Pancreas (tissue), 10 donors: ENCODE results near the gene GLG1. TPM values are rescaled to one million over a fixed set of nuclear protein-coding genes. Genes with fewer than 3 reads are reported as not detected.
"Not testable (repeated sequence)": the region's sequence is repeated elsewhere in the genome, so short reads cannot be mapped to it uniquely, and the experiment has no call there.

Experiments
- ATAC-seq, 4 donors: fragments of 200-7000 bp; cut with Tn5 transposase; one replicate each; pipeline versions ENCODE4 v1.8.0 to v1.9.1; 2020; ENCODE audit warnings: mild to moderate bottlenecking in 4 of 4, moderate library complexity in 4 of 4
- DNase-seq, 6 donors: peaks; one replicate each; pipeline ENCODE4 v3.0.0-alpha.2; 2020
- FAIRE-seq: peaks from 2 replicates; lab custom pipeline; 2012; peaks lifted over from hg19 to GRCh38; lab: Jason Lieb, UNC
- H3K27ac ChIP-seq, 4 donors: fragments of 200-600 bp; sonication (generic); 1 replicate in 3 of 4; 2 replicates in 1 of 4; pipeline versions ENCODE4 v1.5.0 to v1.8.0; 2020
- H3K27me3 ChIP-seq, 4 donors: fragments of 200-600 bp; one replicate each; pipeline ENCODE4 v1.8.0; 2021
- H3K36me3 ChIP-seq, 3 donors: fragments of 200-600 bp; sonication (generic) in 1 of 3; one replicate each; pipeline versions ENCODE4 v1.5.0 to v1.8.0; 2020 to 2021
- H3K4me1 ChIP-seq, 3 donors: fragments of 200-600 bp; one replicate each; pipeline ENCODE4 v1.8.0; 2021
- H3K4me3 ChIP-seq, 4 donors: fragments of 200-600 bp; sonication (generic) in 2 of 4; one replicate each; pipeline versions ENCODE4 v1.5.0 to v1.8.0; 2020 to 2021
- H3K9me3 ChIP-seq, 4 donors: fragments of 200-600 bp; one replicate each; pipeline ENCODE4 v1.8.0; 2021
- WGBS, 2 donors: extraction: QIAGEN DNeasy Blood & Tissue Kit; methylation state at CpG; one replicate each; pipeline ENCODE4 v1.1.7; 2013; 5-methylcytosine and 5-hydroxymethylcytosine counted together
- intact Hi-C, 3 donors: fragments of 100-400 bp; cut with DNase I; formaldehyde crosslinking; loops; one replicate each; pipeline versions ENCODE4 v1.11.1 to v1.14.2; 2022
- polyA plus RNA-seq, 2 donors: library from polyadenylated mRNA; stranded (reverse); fragments of 200-250 nt; gene quantifications; one replicate each; pipeline ENCODE4 v1.2.3, GENCODE V29; 2013
- total RNA-seq, 6 donors: library from RNA; stranded (reverse); fragmentation: NEBNext Ultra II Directional in 4 of 6; extraction: Animal tissue kit (Norgen Biotek cat#: 25700) in 4 of 6; gene quantifications; one replicate each; pipeline versions ENCODE4 v1.2.1 to v1.2.4, GENCODE V29; 2021 to 2023
- TF ChIP-seq, protein P1 (sequence below), 4 donors: fragments of 200-600 bp; sonication (generic) in 3 of 4; IDR thresholded peaks; one replicate each; pipeline versions ENCODE4 v1.5.0 to v1.8.0; 2021; ENCODE audit warnings: antibody characterized with exemption in 4 of 4
- donor health status: healthy with polysubstance abuse.
- donor health status: DM: no; HTN: no; CAD: no; lungs with moderate emphysema.
- donor health status: DM: no; HTN: no; CAD: no.
- donor health status: control.
- donor health status: control.
- donor health status: Bipolar disorder and iron deficiency.
- donor health status: DM: yes; HTN: yes; CAD: no.
- donor health status: DM: no; HTN: no; CAD: no.
- donor health status: DM: no; HTN: no; CAD: no.
- donor health status: DM: yes; HTN: yes; CAD: no.

Gene GLG1
- total and polyA plus RNA-seq, 8 donors = 30.6 to 93.2 (median 72.0) TPM

DNA sequence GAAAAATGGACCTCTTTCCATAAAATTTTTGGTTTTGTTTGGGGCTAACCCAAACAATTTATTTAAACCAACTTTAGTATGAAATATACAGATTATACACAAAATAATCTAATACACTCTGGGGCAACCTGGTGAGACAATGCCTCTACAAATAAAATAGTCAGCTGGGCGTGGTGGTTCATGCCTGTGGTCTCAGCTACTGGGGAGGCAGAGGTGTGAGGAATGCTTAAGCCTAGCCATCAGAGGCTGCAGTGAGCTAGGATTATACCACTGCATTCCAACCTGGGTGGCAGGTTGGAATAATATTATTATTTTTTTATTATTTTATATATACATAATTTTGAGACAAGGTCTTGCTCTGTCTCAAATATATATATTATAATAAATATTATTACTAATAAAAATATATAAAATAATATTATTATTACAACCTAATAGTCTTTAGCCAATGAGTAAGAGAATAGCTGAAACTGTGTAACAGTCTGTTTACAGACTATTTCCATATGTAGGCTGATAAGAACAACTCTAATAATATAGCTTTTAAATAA is 50.5 kb downstream of the GLG1 start:
- no peaks in the 10 kb centered on the region for H3K27me3 ChIP-seq
- H3K4me3 ChIP-seq = no peak overlapping the region
- intact Hi-C loops = no loop called here
- no peak for ATAC-seq
- no peaks in the 10 kb centered on the region for H3K9me3 ChIP-seq
- 94 to 100% methylated on average over 1 of the region's 1 CpG for WGBS, 2 donors
- H3K36me3 ChIP-seq = no peaks in the 10 kb centered on the region
- peaks cover 0 to 4% (median 0%) of the 10 kb centered on the region in 3 donors for H3K4me1 ChIP-seq
- FAIRE-seq = no peak
- TF ChIP-seq, protein P1, sequence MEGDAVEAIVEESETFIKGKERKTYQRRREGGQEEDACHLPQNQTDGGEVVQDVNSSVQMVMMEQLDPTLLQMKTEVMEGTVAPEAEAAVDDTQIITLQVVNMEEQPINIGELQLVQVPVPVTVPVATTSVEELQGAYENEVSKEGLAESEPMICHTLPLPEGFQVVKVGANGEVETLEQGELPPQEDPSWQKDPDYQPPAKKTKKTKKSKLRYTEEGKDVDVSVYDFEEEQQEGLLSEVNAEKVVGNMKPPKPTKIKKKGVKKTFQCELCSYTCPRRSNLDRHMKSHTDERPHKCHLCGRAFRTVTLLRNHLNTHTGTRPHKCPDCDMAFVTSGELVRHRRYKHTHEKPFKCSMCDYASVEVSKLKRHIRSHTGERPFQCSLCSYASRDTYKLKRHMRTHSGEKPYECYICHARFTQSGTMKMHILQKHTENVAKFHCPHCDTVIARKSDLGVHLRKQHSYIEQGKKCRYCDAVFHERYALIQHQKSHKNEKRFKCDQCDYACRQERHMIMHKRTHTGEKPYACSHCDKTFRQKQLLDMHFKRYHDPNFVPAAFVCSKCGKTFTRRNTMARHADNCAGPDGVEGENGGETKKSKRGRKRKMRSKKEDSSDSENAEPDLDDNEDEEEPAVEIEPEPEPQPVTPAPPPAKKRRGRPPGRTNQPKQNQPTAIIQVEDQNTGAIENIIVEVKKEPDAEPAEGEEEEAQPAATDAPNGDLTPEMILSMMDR (IDR thresholded peaks at IDR 0.05) = no peak
- DNase-seq = no peak
- H3K27ac ChIP-seq = no peak overlapping the region

DNA sequence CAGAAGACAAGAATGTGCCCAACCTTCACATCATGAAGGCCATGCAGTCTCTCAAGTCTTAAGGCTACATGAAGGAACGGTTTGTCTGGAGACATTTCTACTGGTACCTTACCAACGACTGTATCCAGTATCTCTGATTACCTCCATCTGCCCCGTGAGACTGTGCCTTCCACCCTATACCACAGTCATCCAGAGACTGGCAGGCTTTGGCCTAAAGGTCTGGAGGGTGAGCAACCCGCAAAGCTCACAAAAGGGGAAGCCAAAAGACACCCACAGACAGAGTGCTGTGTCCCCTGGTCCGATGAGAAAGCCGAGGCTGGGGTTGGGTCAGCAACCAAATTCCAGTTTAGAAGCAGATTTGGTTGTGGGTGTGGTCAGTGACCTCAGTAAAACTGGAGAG is 54.6 kb downstream of the GLG1 start:
- H3K27ac ChIP-seq, DNase-seq, intact Hi-C loops, H3K4me3 ChIP-seq, FAIRE-seq, H3K4me1 ChIP-seq, H3K36me3 ChIP-seq, H3K9me3 ChIP-seq, ATAC-seq, H3K27me3 ChIP-seq: not testable (repeated sequence)
- 91 to 100% methylated on average over 4 of the region's 6 CpGs for WGBS, 2 donors

DNA sequence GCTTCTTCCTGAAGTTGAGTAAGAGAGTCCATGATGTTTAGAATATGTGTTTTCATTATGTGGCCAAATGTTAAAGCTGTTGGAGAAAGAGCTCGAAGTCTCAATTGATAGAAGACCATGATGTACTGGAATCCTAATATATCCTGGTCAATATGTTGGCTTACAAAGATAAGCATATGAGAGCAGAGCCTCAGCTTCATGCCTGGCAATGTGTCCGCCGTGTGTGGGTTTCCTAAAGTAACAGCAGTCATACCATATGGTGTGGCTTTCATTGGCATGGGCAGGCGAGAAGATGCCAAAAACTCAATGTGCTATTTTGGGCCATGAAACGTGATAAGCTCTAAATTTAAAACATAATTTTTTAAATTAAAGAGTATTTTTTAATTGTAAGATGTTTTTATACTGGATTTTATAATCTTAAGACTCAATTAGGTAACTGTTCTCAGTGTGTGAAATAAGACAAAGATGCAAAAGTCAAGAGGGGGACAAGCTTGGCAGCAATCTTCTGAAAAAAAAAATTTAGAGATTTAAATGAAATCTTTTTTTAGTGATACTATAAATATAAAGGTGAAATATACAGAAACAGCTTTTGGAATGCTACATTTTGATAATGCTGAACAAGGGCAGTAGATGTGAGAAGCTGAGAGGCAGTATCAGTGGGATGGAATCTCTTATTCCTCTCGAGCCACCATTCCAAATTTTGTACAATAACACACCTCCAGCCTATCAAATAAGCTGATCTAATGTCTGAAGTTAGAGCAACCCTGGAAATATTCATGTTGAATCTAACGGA is 56.5 kb downstream of the GLG1 start:
- intact Hi-C loops, H3K9me3 ChIP-seq, H3K27me3 ChIP-seq, H3K27ac ChIP-seq, H3K4me1 ChIP-seq, DNase-seq, FAIRE-seq, H3K4me3 ChIP-seq, H3K36me3 ChIP-seq: not testable (repeated sequence)
- ATAC-seq = peak in 1 of 4 donors; percentile 51
- WGBS, 2 donors = 71 to 73% methylated on average over 7 of the region's 7 CpGs

GRCh38 chr16:74546112-74546511 is 60.8 kb downstream of the GLG1 start:
- WGBS, 2 donors = 96 to 100% methylated on average over 4 of the region's 4 CpGs
- H3K36me3 ChIP-seq, H3K9me3 ChIP-seq, FAIRE-seq, H3K4me3 ChIP-seq, DNase-seq, H3K4me1 ChIP-seq, H3K27me3 ChIP-seq, ATAC-seq, intact Hi-C loops, H3K27ac ChIP-seq: not testable (repeated sequence)

- H3K27ac ChIP-seq, H3K4me1 ChIP-seq, FAIRE-seq, DNase-seq, H3K4me3 ChIP-seq, H3K36me3 ChIP-seq, intact Hi-C loops, H3K9me3 ChIP-seq, H3K27me3 ChIP-seq: not testable (repeated sequence)
- WGBS, 2 donors = 87 to 90% methylated on average over 1 of the region's 3 CpGs
- ATAC-seq = peak in 3 of 4 donors; percentile 34 to 63 (median 61)
These were observed 63.9 kb downstream of the GLG1 start for GRCh38 chr16:74542911-74543578.

DNA sequence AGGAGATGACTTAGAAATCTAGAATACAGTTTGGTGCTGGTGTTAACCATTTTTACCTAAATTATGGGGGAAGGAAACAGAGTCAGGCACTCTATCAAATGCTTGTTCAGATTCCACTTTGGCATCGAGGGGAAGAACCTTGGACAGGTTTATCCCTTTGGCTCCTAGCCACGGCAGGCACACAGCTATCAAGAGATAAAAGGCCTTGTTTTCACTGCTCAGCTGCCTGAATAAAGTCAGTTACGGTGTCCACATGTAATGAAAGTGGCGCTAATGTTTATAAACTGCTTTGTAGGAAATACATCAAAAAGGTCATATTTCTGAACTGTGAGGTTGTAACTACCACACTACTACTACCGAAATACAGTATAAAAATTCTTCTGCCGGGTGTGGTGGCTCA is 66.3 kb downstream of the GLG1 start:
- ATAC-seq = peak in 3 of 4 donors; percentile 64 to 73 (median 69)
- intact Hi-C loops, H3K27me3 ChIP-seq, H3K4me1 ChIP-seq, H3K36me3 ChIP-seq, H3K27ac ChIP-seq, H3K9me3 ChIP-seq, H3K4me3 ChIP-seq, FAIRE-seq: not testable (repeated sequence)
- DNase-seq = peak in 1 of 6 donors; percentile 27
- WGBS, 2 donors = 10 to 20% methylated on average over 5 to 6 of the region's 6 CpGs

DNA sequence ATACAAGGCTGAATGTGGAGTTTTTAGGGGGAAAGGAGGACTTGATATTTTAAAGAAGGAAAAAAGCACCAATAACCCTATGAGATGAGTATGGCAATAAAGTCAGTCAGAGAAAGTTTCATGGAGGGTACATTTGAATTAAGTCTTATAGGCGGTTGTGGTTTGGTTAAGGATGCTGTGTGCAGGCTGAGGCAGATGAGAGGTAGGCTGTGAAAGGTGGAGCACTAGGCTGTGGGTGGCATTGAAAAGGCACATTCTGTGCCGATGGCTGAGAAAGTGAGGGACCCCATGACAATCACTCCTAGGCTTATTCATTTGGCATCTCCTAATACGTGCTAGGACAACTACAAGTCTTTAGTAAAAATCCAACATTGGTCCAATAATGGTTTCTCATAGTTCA is 68.1 kb downstream of the GLG1 start:
- H3K4me1 ChIP-seq, H3K36me3 ChIP-seq, FAIRE-seq, H3K27me3 ChIP-seq, DNase-seq, intact Hi-C loops, ATAC-seq, H3K9me3 ChIP-seq, H3K27ac ChIP-seq, H3K4me3 ChIP-seq: not testable (repeated sequence)
- 86 to 90% methylated on average over 1 of the region's 3 CpGs for WGBS, 2 donors

- DNase-seq, H3K36me3 ChIP-seq, H3K4me1 ChIP-seq, H3K9me3 ChIP-seq, H3K4me3 ChIP-seq, ATAC-seq, H3K27ac ChIP-seq, H3K27me3 ChIP-seq, intact Hi-C loops, FAIRE-seq: not testable (repeated sequence)
- 86 to 91% methylated on average over 1 of the region's 1 CpG for WGBS, 2 donors
These were observed 69.2 kb downstream of the GLG1 start for GRCh38 chr16:74537746-74538145.

GRCh38 chr16:74534650-74535049 is 72.3 kb downstream of the GLG1 start:
- H3K4me3 ChIP-seq, DNase-seq, H3K27me3 ChIP-seq, H3K4me1 ChIP-seq, H3K27ac ChIP-seq, H3K36me3 ChIP-seq, FAIRE-seq, H3K9me3 ChIP-seq, intact Hi-C loops: not testable (repeated sequence)
- WGBS, 2 donors = 48 to 69% methylated on average over 2 to 3 of the region's 4 CpGs
- ATAC-seq = peak; percentile 28 to 80 (median 50)
